ENCODE results near the gene OXER1.

OXER1 gene

DNA sequence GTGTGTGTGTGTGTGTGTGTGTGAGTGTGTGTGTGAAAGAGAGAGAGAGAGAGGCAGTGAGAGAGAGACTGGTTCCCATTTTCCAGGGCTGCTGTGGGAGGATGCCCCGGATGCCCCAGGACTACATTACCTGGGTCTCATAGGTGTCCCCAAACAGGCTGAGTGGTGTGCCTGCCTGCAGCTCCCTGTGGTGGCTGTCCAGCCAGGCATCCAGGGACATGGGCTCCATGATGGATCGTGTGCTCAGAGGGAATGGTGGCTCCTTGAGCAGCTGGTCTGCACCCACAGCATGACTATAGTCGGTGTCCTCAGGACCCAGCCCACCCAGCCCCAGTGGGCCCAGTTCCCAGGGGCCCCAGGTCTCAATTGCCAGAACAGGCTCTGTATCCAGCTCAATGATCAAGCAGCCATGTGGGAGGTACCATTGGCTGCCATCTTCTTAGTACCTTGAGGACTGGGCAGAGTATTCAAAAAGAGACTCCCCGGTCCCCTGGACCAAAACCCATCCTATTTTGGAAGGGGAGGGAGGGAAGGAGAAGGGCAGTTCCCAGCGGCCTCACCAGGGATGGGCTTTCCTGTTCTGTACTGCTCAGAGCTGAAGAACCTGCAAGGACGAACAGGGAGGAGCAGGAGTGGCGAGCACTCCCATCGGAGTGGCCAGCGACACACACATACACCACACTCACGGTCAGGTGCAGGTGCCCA, 5.8 kb upstream of the OXER1 start:
- 92 to 97% methylated on average over 5 to 8 of the region's 10 CpGs for WGBS, 2 experiments (ENCODE audit: insufficient coverage in 2 of 2)

DNA sequence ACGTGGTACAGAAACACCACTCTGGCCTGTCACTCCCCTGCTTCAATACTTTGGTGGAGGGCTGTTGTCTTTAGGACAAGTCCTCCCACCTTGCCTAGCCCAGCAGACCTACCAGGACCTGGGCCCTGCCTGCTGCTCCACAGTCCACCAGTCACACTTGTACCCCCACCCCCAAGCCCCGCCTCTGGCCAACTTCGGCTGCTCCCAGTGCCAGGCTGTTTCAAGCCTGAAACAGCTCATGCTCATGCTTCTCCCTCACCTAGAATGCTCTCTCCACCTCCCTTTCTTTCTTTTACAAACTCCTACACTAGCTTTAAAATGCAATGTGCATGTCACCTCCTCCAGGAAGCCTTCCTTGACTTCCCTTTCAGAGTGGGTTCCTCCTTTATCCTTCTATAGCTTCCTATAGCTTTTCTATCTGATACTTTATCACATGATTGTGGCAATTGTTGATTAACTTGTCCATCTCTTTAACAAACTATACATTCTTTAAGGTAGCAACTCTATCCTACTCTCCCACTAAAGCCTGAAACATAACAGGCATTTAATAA, 4.8 kb upstream of the OXER1 start:
- WGBS, 2 experiments (ENCODE audit: insufficient coverage in 2 of 2): 88% methylated on average over 2 of the region's 3 CpGs; no CpG with 5 or more reads in 1 of the 2 experiments

More for the DNA sequence above, 5.8 kb upstream of the OXER1 start:
- peaks cover 4% of the 10 kb centered on the region for H3K9me3 ChIP-seq (ENCODE audit: control insufficient read depth, low read length)
- peaks cover under 1% of the 10 kb centered on the region for H3K36me3 ChIP-seq (ENCODE audit: control insufficient read depth, insufficient read depth, low read length)
- H3K27ac ChIP-seq (ENCODE audit: low read depth, low read length, severe bottlenecking): no peak overlapping the region
- no peak overlapping the region for H3K4me3 ChIP-seq (ENCODE audit: extremely low read depth, insufficient read depth, low read length, poor library complexity, severe bottlenecking)
- H3K4me1 ChIP-seq (ENCODE audit: control insufficient read depth, insufficient read depth, low read length, poor library complexity, severe bottlenecking): no peaks in the 10 kb centered on the region

DNA sequence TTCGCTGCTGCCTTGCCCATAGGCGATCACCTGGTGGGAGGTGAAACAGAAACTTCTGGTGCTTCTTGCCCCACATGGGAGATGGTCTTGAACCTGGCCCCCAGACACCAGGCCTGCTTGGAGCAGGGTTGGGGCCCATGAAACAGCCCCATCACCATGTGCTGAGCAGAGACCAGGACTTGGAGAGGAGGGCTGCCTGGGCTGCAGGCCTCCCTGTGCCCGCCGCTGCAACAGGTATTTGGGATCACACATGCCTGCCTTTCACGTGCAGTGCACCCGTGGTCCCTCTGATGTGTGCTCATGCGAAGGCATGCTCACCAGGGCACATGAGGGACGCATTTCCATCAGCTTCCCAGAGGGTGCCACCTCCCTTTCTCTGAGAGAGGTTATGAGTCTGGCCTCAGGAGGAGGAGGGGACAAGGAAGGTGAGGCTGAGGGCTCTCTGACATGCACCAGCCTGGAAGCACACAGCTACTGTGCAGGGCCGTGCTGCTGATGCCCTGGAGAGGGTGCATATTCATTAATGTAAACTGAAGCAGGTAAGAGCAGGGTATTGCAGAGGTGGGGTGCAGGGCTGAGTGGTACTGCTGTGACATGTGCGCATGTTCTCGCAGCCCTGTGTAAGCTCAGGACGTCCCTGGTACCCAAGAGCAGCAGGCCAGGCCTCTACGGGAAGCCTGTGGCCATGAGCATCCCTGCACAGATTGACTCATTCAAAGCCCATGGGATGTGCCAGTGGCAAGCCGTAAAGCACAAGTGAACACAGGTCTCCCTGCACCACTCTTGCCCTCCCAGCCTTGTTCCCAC, 4.2 kb upstream of the OXER1 start:
- H3K9me3 ChIP-seq (ENCODE audit: control insufficient read depth, low read length): no peaks in the 10 kb centered on the region
- H3K4me3 ChIP-seq (ENCODE audit: extremely low read depth, insufficient read depth, low read length, poor library complexity, severe bottlenecking): no peak overlapping the region
- no peaks in the 10 kb centered on the region for H3K36me3 ChIP-seq (ENCODE audit: control insufficient read depth, insufficient read depth, low read length)
- 91 to 93% methylated on average over 13 to 14 of the region's 14 CpGs for WGBS, 2 experiments (ENCODE audit: insufficient coverage in 2 of 2)
- H3K4me1 ChIP-seq (ENCODE audit: control insufficient read depth, insufficient read depth, low read length, poor library complexity, severe bottlenecking): peaks cover 3% of the 10 kb centered on the region
- no peak overlapping the region for H3K27ac ChIP-seq (ENCODE audit: low read depth, low read length, severe bottlenecking)

More for the DNA sequence above, 4.8 kb upstream of the OXER1 start:
- Histone ChIP-seq H3K9me3 (ENCODE audit: control insufficient read depth, low read length) (no peaks in the 10 kb centered on the region), H3K36me3 (ENCODE audit: control insufficient read depth, insufficient read depth, low read length) (no peaks in the 10 kb centered on the region), H3K4me1 (ENCODE audit: control insufficient read depth, insufficient read depth, low read length, poor library complexity, severe bottlenecking) (peaks cover 3% of the 10 kb centered on the region), H3K27ac (ENCODE audit: low read depth, low read length, severe bottlenecking) (no peak overlapping the region), H3K4me3 (ENCODE audit: extremely low read depth, insufficient read depth, low read length, poor library complexity, severe bottlenecking) (no peak overlapping the region)

DNA sequence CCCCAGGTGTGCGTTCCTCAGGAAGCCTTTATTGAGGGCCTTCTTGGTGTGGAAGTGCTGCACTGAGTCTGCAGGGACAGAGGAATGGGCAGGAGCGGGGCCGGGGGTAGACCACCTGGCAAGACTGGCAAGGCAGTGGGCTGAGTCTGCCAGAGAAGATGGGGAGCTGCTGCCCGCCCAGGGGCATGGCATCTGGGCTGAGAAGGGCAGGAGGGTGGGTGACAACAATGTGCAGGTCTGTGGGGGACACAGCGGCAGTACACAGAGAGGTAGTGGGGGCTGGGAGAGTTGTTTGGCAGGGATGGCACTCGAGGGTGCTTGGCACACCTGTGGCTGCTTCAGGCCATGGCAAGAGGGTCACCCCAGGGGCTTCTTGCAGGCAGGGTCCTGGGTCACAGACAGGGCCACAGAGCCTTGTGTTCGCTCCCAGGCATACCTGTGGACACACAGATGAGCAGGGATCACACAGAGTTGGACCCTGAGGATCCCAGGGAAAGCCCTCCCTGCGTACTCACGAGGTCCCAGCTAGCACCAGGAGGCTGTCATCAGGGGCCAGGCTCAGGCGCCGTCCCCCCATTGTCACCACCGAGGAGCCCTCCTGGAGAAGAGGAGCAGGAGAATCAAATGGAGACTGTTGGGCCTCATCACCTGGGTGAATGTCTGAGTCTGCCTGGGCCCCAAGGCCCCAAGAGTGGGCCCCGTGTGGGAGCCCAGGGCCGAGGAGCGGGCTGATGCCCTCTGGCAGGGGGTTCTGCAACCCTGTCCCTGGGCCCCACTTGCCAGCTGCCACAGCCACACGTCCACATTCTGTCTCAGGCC, 3.4 kb upstream of the OXER1 start:
- H3K4me3 ChIP-seq (ENCODE audit: extremely low read depth, insufficient read depth, low read length, poor library complexity, severe bottlenecking): no peak overlapping the region
- peaks cover 3% of the 10 kb centered on the region for H3K4me1 ChIP-seq (ENCODE audit: control insufficient read depth, insufficient read depth, low read length, poor library complexity, severe bottlenecking)
- H3K9me3 ChIP-seq (ENCODE audit: control insufficient read depth, low read length): no peaks in the 10 kb centered on the region
- H3K27ac ChIP-seq (ENCODE audit: low read depth, low read length, severe bottlenecking): no peak overlapping the region
- 90 to 95% methylated on average over 15 of the region's 16 CpGs for WGBS, 2 experiments (ENCODE audit: insufficient coverage in 2 of 2)
- no peaks in the 10 kb centered on the region for H3K36me3 ChIP-seq (ENCODE audit: control insufficient read depth, insufficient read depth, low read length)

DNA sequence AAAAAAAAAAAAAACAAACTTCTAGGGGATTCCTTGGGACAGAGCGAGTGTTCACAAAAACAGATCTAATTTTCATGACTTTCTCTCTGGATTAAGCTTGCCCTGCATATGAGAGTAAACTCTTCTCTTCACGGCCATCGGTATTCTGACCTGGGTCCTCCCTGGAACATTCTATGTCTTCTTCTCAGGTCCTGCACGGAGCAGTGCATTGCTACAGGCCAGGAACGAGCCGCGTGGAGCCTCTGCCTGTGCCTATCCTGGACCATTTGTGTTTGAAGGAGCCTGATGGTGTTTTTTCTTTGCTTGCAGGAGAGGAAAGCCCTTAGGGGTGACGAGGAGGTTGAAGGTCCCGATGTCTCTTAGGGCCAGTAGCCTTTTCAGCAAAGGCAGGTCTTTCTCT, 1.8 kb upstream of the OXER1 start:
- Histone ChIP-seq H3K36me3 (ENCODE audit: control insufficient read depth, insufficient read depth, low read length) (no peaks in the 10 kb centered on the region), H3K27ac (ENCODE audit: low read depth, low read length, severe bottlenecking) (no peak overlapping the region), H3K4me3 (ENCODE audit: extremely low read depth, insufficient read depth, low read length, poor library complexity, severe bottlenecking) (no peak overlapping the region), H3K9me3 (ENCODE audit: control insufficient read depth, low read length) (no peaks in the 10 kb centered on the region), H3K4me1 (ENCODE audit: control insufficient read depth, insufficient read depth, low read length, poor library complexity, severe bottlenecking) (peaks cover 3% of the 10 kb centered on the region)
- WGBS, 2 experiments (ENCODE audit: insufficient coverage in 2 of 2): 87 to 97% methylated on average over 7 to 8 of the region's 9 CpGs

DNA sequence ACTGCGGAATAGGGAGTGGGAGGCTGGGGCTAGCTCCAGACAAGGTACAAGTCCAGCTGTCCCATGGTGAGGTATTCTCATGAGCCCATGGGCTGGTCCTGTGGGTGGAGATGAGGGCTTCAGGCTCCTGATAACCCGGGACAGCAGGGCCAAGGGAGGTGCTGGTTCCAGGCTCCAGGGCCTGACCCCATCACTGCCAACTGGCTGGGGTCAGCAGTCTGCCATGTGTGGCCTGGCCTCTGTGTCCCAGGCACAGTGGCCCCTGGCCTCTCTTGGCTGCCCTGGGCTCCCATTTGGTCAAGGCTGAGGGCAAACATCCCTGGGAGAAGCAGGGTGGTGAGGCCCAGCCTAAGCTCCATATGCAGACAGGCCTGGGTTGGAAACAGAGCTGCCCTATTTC, 966 bp upstream of the OXER1 start:
- WGBS, 2 experiments (ENCODE audit: insufficient coverage in 2 of 2): 92 to 100% methylated on average over 2 of the region's 2 CpGs
- Histone ChIP-seq H3K4me3 (ENCODE audit: extremely low read depth, insufficient read depth, low read length, poor library complexity, severe bottlenecking) (no peak overlapping the region), H3K36me3 (ENCODE audit: control insufficient read depth, insufficient read depth, low read length) (no peaks in the 10 kb centered on the region), H3K9me3 (ENCODE audit: control insufficient read depth, low read length) (no peaks in the 10 kb centered on the region), H3K4me1 (ENCODE audit: control insufficient read depth, insufficient read depth, low read length, poor library complexity, severe bottlenecking) (peaks cover 3% of the 10 kb centered on the region), H3K27ac (ENCODE audit: low read depth, low read length, severe bottlenecking) (no peak overlapping the region)

DNA sequence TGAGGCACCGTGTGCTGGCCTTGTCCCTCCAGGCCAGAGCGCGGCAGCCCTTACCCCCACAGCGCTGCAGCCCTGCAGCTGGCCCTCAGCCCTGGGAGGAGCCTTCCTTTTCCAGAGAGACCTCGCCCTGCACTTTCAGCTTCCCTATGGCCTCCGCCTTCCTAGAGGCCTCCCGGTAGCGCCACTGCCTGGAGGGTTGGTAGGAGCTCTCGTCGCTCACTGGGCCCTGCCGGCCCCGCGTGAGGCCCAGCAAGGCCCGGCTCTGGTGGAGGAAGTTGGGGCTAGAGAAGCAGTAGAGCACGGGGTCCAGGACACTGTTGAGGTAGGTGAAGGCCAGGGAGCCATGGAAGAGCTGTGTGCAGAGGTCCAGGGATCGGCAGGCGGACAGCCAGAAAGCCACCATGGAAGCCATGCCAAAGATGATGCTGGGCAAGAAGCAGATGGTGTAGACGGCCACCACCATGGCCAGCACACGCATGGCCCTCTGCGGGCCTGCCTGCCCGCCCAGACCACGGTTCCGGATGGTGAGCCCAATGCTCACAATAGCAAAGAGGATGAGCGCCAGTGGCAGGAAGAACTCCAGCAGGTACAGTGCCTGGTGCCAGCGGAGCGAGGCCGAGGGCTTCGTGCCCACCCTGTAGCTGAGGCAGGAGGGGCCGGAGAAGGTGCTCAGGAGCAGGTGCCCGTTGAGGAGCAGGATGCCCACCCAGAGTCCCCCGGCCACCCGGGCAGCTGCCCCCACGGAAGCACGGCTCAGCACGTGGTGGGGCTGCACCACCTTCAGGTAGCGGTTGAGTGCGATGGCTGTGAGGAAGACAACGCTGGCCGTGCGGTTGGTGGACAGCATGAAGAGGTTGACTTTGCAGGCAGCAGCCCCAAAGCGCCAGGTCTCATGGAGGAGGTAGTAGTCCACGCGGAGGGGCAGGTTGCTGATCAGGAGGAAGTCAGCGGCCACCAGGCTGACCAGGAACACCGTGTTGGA, 821 bp downstream of the OXER1 start:
- Histone ChIP-seq H3K4me1 (ENCODE audit: control insufficient read depth, insufficient read depth, low read length, poor library complexity, severe bottlenecking) (peaks cover 3% of the 10 kb centered on the region), H3K36me3 (ENCODE audit: control insufficient read depth, insufficient read depth, low read length) (no peaks in the 10 kb centered on the region), H3K4me3 (ENCODE audit: extremely low read depth, insufficient read depth, low read length, poor library complexity, severe bottlenecking) (no peak overlapping the region), H3K9me3 (ENCODE audit: control insufficient read depth, low read length) (no peaks in the 10 kb centered on the region), H3K27ac (ENCODE audit: low read depth, low read length, severe bottlenecking) (no peak overlapping the region)
- WGBS, 2 experiments (ENCODE audit: insufficient coverage in 2 of 2): 96 to 97% methylated on average over 37 to 44 of the region's 45 CpGs

DNA sequence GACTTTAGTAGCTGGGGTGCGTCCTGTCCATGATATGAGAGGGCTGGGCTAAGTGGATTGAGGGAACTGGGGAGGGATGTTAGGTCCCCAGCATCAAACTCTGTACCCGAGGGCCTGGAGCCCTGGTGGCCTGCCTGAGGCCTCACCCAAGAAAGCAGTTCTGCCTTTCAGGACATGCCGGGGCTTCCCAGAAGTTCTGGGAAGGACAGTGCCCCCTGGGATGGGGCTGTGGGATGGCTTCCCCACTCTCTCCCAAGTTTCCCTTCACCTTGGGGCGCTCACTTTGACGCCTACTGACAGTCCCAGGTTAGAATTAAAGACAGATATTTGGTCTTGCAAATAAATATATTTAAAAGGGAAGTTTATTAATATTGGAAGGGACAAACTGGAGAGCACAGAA, 1.8 kb downstream of the OXER1 start:
- Histone ChIP-seq H3K4me1 (ENCODE audit: control insufficient read depth, insufficient read depth, low read length, poor library complexity, severe bottlenecking) (peaks cover 3% of the 10 kb centered on the region), H3K27ac (ENCODE audit: low read depth, low read length, severe bottlenecking) (no peak overlapping the region), H3K36me3 (ENCODE audit: control insufficient read depth, insufficient read depth, low read length) (no peaks in the 10 kb centered on the region), H3K9me3 (ENCODE audit: control insufficient read depth, low read length) (no peaks in the 10 kb centered on the region), H3K4me3 (ENCODE audit: extremely low read depth, insufficient read depth, low read length, poor library complexity, severe bottlenecking) (no peak overlapping the region)
- WGBS, 2 experiments (ENCODE audit: insufficient coverage in 2 of 2): 85 to 91% methylated on average over 2 to 3 of the region's 5 CpGs

DNA sequence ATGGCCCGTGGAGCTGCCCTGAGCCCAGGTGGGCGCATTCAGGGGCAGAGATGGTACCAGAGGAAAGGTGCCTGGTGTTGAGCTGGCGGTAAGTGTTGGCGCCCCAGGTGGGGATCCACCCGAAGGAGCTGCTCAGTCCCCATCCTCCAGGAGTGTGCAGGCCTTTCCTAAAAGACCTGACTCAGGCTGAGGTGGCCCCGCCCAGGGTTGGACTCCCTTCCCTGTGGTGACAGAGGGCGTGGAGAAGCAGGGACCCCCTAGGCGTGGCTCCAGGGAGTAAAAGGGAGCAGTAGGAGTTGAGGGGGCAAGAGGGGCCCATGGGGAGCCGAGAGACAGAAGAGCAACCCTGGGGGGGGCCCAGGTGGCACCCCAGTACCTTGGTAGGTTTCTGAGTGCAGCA, 2.4 kb downstream of the OXER1 start:
- Histone ChIP-seq H3K27ac (ENCODE audit: low read depth, low read length, severe bottlenecking) (no peak overlapping the region), H3K36me3 (ENCODE audit: control insufficient read depth, insufficient read depth, low read length) (no peaks in the 10 kb centered on the region), H3K9me3 (ENCODE audit: control insufficient read depth, low read length) (no peaks in the 10 kb centered on the region), H3K4me1 (ENCODE audit: control insufficient read depth, insufficient read depth, low read length, poor library complexity, severe bottlenecking) (peaks cover 3% of the 10 kb centered on the region), H3K4me3 (ENCODE audit: extremely low read depth, insufficient read depth, low read length, poor library complexity, severe bottlenecking) (no peak overlapping the region)
- 94 to 97% methylated on average over 6 to 7 of the region's 9 CpGs for WGBS, 2 experiments (ENCODE audit: insufficient coverage in 2 of 2)

Data from mesodermal cell (in vitro differentiated cells).